ENCODE measurements around the gene CKM.
"Not testable (repeated sequence)": the region's sequence is repeated elsewhere in the genome, so short reads cannot be mapped to it uniquely, and the experiment has no call there.

The CKM gene

GRCh38 chr19:45293682-45294081 lies 29.0 kb downstream of the CKM start:
- peak in 1 of 2 donors; percentile 22 for DNase-seq (ENCODE audit: low read depth in 1 of 2, low spot score in 1 of 2)

GRCh38 chr19:45291834-45292233 lies 30.8 kb downstream of the CKM start:
- DNase-seq (ENCODE audit: low read depth in 1 of 2, low spot score in 1 of 2) = no peak

- DNase-seq (ENCODE audit: low read depth in 1 of 2, low spot score in 1 of 2) = no peak
Observed at GRCh38 chr19:45290381-45290931, 32.2 kb downstream of the CKM start.

- no peak for DNase-seq (ENCODE audit: low read depth in 1 of 2, low spot score in 1 of 2)
Observed at GRCh38 chr19:45283443-45284033, 39.1 kb downstream of the CKM start.

GRCh38 chr19:45280471-45280961 lies 42.2 kb downstream of the CKM start:
- no peak for DNase-seq (ENCODE audit: low read depth in 1 of 2, low spot score in 1 of 2)

- DNase-seq (ENCODE audit: low read depth in 1 of 2, low spot score in 1 of 2) = no peak
Observed at GRCh38 chr19:45279587-45280192, 43.0 kb downstream of the CKM start.

- DNase-seq (ENCODE audit: low read depth in 1 of 2, low spot score in 1 of 2) = no peak
Observed at GRCh38 chr19:45278087-45278486, 44.6 kb downstream of the CKM start.

- DNase-seq (ENCODE audit: low read depth in 1 of 2, low spot score in 1 of 2) = no peak
Observed at GRCh38 chr19:45276284-45276687, 46.4 kb downstream of the CKM start.

- DNase-seq (ENCODE audit: low read depth in 1 of 2, low spot score in 1 of 2) = no peak
Observed at GRCh38 chr19:45275370-45275971, 47.2 kb downstream of the CKM start.

GRCh38 chr19:45273521-45273855 lies 49.2 kb downstream of the CKM start:
- no peak for DNase-seq (ENCODE audit: low read depth in 1 of 2, low spot score in 1 of 2)

GRCh38 chr19:45271735-45272108 lies 51.0 kb downstream of the CKM start:
- no peak for DNase-seq (ENCODE audit: low read depth in 1 of 2, low spot score in 1 of 2)

- no peak for DNase-seq (ENCODE audit: low read depth in 1 of 2, low spot score in 1 of 2)
Observed at GRCh38 chr19:45271098-45271734, 51.5 kb downstream of the CKM start.

- not testable (repeated sequence) for DNase-seq (ENCODE audit: low read depth in 1 of 2, low spot score in 1 of 2)
Observed at GRCh38 chr19:45269939-45270338, 52.7 kb downstream of the CKM start.

GRCh38 chr19:45267296-45267695 lies 55.4 kb downstream of the CKM start:
- no peak for DNase-seq (ENCODE audit: low read depth in 1 of 2, low spot score in 1 of 2)

GRCh38 chr19:45265375-45265774 lies 57.3 kb downstream of the CKM start:
- DNase-seq (ENCODE audit: low read depth in 1 of 2, low spot score in 1 of 2) = no peak

GRCh38 chr19:45264781-45265317 lies 57.8 kb downstream of the CKM start:
- DNase-seq (ENCODE audit: low read depth in 1 of 2, low spot score in 1 of 2) = no peak

GRCh38 chr19:45263013-45263412 lies 59.7 kb downstream of the CKM start:
- no peak for DNase-seq (ENCODE audit: low read depth in 1 of 2, low spot score in 1 of 2)

- no peak for DNase-seq (ENCODE audit: low read depth in 1 of 2, low spot score in 1 of 2)
Observed at GRCh38 chr19:45262570-45262969, 60.1 kb downstream of the CKM start.

- DNase-seq (ENCODE audit: low read depth in 1 of 2, low spot score in 1 of 2) = no peak
Observed at GRCh38 chr19:45258862-45259261, 63.8 kb downstream of the CKM start.

- DNase-seq (ENCODE audit: low read depth in 1 of 2, low spot score in 1 of 2) = no peak
Observed at GRCh38 chr19:45256836-45257235, 65.8 kb downstream of the CKM start.
